SK-N-SH treated with all-trans-retinoic acid at 6 μM for 48 hours (cell line): ENCODE results near the gene BTG3.

Experiments used
- ARNTL ChIP-seq: fragments of 450-650 bp; formaldehyde crosslinking; IDR thresholded peaks from 2 replicates; pipeline ENCODE4 v1.5.0; 2020; ENCODE audit warnings: low read depth, mild to moderate bottlenecking, moderate library complexity, borderline replicate concordance
- BACH2 ChIP-seq: fragments of 250-450 bp; sonication (Bioruptor Pico); IDR thresholded peaks from 2 replicates; pipeline ENCODE4 v1.9.0; 2021; ENCODE audit warnings: mild to moderate bottlenecking, borderline replicate concordance
- CREB5 ChIP-seq: fragments of 250-450 bp; sonication (Bioruptor Pico); IDR thresholded peaks from 2 replicates; pipeline ENCODE4 v1.5.1; 2020; ENCODE audit warnings: low read depth, mild to moderate bottlenecking, moderate library complexity
- CSDC2 ChIP-seq: fragments of 250-450 bp; sonication (Bioruptor Pico); IDR thresholded peaks from 2 replicates; pipeline ENCODE4 v1.5.0; 2020; ENCODE audit warnings: mild to moderate bottlenecking, moderate library complexity
- CSRNP3 ChIP-seq: fragments of 250-450 bp; sonication (Bioruptor Pico); IDR thresholded peaks from 2 replicates; pipeline ENCODE4 v1.5.1; 2021; ENCODE audit warnings: mild to moderate bottlenecking, moderate library complexity
- ESRRG ChIP-seq: fragments of 250-450 bp; sonication (Bioruptor Pico); IDR thresholded peaks from 2 replicates; pipeline ENCODE4 v1.6.1; 2021; ENCODE audit warnings: mild to moderate bottlenecking
- PATZ1 ChIP-seq: fragments of 250-450 bp; sonication (Bioruptor Pico); IDR thresholded peaks from 2 replicates; pipeline ENCODE4 v1.8.0; 2020; ENCODE audit warnings: mild to moderate bottlenecking, moderate library complexity, borderline replicate concordance
- POU6F1 ChIP-seq: fragments of 250-450 bp; sonication (Bioruptor Pico); IDR thresholded peaks from 2 replicates; pipeline ENCODE4 v1.8.0; 2021; ENCODE audit warnings: low read depth, mild to moderate bottlenecking, moderate library complexity, borderline replicate concordance
- RARB ChIP-seq: fragments of 250-450 bp; sonication (Bioruptor Pico); IDR thresholded peaks from 2 replicates; pipeline ENCODE4 v1.8.0; 2021; ENCODE audit warnings: mild to moderate bottlenecking, moderate library complexity
- TOX ChIP-seq: fragments of 250-450 bp; sonication (Bioruptor Pico); IDR thresholded peaks from 2 replicates; pipeline ENCODE4 v1.8.0; 2021; ENCODE audit warnings: mild to moderate bottlenecking, moderate library complexity, borderline replicate concordance
- TSHZ2 ChIP-seq: fragments of 250-450 bp; sonication (Bioruptor Pico); IDR thresholded peaks from 2 replicates; pipeline ENCODE4 v1.5.0; 2020; ENCODE audit warnings: mild to moderate bottlenecking, moderate library complexity
- ZFP30 ChIP-seq: fragments of 450-650 bp; formaldehyde crosslinking; IDR thresholded peaks from 2 replicates; pipeline ENCODE4 v1.5.0; 2022; ENCODE audit warnings: mild to moderate bottlenecking, moderate library complexity

- TF ChIP-seq TSHZ2 (CRISPR knock-in tag), result no peak
- no peak for TF ChIP-seq CREB5 (CRISPR knock-in tag)
- no peak for TF ChIP-seq CSRNP3 (CRISPR knock-in tag)
- no peak for TF ChIP-seq RARB (CRISPR knock-in tag)
- no peak for TF ChIP-seq CSDC2 (CRISPR knock-in tag)
- TF ChIP-seq BACH2 (CRISPR knock-in tag), result no peak
- no peak for TF ChIP-seq PATZ1 (CRISPR knock-in tag)
- no peak for TF ChIP-seq POU6F1 (CRISPR knock-in tag)
- no peak for TF ChIP-seq ZFP30 (CRISPR knock-in tag)
- no peak for TF ChIP-seq TOX (CRISPR knock-in tag)
- no peak for TF ChIP-seq ESRRG (CRISPR knock-in tag)
- no peak for TF ChIP-seq ARNTL (CRISPR knock-in tag)
Measured at GRCh38 chr21:17658931-17659330, 46.2 kb upstream of the BTG3 start.
